ENCODE results near the gene DDO.

DDO gene

DNA sequence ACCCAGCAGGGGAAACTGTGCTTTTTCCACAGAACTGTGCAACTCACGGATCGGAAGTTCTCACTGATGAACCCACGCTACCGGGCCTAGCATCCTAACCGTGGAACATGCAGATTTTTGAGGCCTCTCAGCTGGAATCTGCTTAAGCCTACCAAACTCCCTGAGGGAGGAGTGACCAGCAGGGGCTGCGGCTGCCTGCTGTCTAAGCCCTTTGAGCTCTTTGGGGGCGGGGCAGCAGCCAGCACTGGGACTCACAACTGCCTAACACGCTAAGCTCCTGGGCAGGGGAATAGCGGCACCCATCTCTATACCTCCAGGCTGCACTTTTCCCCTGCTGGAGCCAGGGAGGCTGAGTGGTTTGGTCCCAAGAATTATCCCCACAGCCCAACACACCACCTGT lies 36.8 kb downstream of the DDO start:
- no peak overlapping the region for H3K4me3 Mint-ChIP-seq
- TF ChIP-seq, protein P1, sequence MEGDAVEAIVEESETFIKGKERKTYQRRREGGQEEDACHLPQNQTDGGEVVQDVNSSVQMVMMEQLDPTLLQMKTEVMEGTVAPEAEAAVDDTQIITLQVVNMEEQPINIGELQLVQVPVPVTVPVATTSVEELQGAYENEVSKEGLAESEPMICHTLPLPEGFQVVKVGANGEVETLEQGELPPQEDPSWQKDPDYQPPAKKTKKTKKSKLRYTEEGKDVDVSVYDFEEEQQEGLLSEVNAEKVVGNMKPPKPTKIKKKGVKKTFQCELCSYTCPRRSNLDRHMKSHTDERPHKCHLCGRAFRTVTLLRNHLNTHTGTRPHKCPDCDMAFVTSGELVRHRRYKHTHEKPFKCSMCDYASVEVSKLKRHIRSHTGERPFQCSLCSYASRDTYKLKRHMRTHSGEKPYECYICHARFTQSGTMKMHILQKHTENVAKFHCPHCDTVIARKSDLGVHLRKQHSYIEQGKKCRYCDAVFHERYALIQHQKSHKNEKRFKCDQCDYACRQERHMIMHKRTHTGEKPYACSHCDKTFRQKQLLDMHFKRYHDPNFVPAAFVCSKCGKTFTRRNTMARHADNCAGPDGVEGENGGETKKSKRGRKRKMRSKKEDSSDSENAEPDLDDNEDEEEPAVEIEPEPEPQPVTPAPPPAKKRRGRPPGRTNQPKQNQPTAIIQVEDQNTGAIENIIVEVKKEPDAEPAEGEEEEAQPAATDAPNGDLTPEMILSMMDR (IDR thresholded peaks at IDR 0.05): no peak
- H3K27ac Mint-ChIP-seq: no peak overlapping the region
- H3K36me3 Mint-ChIP-seq (ENCODE audit: low read depth): no peaks in the 10 kb centered on the region
- peak; percentile 47 for DNase-seq
- peaks cover 6% of the 10 kb centered on the region for H3K27me3 Mint-ChIP-seq (ENCODE audit: low read depth, poor library complexity)
- peaks cover 36% of the 10 kb centered on the region for H3K9me3 Mint-ChIP-seq
- peaks cover 6% of the 10 kb centered on the region for H3K4me1 Mint-ChIP-seq

DNA sequence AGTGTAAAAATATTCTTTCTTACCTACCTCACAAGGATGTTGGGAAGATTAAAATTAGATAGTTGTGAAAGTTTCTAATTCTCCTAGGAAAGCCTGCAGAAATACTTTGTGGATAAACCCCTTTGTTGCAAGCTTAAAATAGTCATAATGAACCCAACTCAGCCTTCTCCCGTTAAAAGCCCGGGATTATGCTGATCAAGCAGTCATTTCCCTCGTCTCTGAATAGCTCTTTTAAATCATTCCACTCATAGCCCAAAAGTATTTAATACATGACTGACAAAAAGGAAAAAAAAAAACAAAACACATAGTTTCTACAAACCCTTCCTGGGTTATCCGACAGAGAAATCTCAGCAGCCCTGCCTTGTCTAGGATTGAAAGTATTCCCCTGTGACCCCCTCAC lies 46.3 kb downstream of the DDO start:
- Mint-ChIP-seq H3K4me3 (no peak overlapping the region), H3K36me3 (ENCODE audit: low read depth) (no peaks in the 10 kb centered on the region), H3K9me3 (peaks cover 4% of the 10 kb centered on the region), H3K27me3 (ENCODE audit: low read depth, poor library complexity) (peaks cover 2% of the 10 kb centered on the region), H3K27ac (no peak overlapping the region), H3K4me1 (peaks cover 11% of the 10 kb centered on the region)
- no peak for DNase-seq
- TF ChIP-seq, protein P1 (IDR thresholded peaks at IDR 0.05): no peak

DNA sequence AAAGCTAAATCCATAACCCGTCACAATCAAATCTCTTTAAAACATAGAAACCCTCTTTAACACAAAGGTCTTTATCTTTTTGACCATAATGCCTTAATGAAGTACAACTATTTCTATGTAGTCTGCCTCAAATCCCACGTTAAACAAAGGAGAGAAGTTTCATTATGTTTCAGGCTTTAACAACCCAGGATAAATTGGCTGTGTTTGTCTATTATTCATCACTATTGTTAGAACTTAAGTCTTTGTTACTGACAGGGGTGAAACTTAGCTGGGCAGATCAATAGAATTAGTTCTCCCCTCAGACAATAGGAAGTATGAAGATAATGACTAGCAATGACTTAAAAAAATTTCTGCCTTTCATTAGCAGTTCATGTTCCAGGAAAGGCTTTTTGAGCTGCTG lies 47.1 kb downstream of the DDO start:
- Mint-ChIP-seq H3K27me3 (ENCODE audit: low read depth, poor library complexity) (peaks cover 2% of the 10 kb centered on the region), H3K4me1 (peaks cover 11% of the 10 kb centered on the region), H3K27ac (no peak overlapping the region), H3K9me3 (peaks cover 4% of the 10 kb centered on the region), H3K4me3 (no peak overlapping the region), H3K36me3 (ENCODE audit: low read depth) (no peaks in the 10 kb centered on the region)
- TF ChIP-seq, protein P1 (IDR thresholded peaks at IDR 0.05): no peak
- DNase-seq: no peak

GRCh38 chr6:110367825-110368224 lies 47.5 kb downstream of the DDO start:
- H3K27ac Mint-ChIP-seq: no peak overlapping the region
- DNase-seq: no peak
- peaks cover 11% of the 10 kb centered on the region for H3K4me1 Mint-ChIP-seq
- H3K27me3 Mint-ChIP-seq (ENCODE audit: low read depth, poor library complexity): peaks cover 1% of the 10 kb centered on the region
- no peaks in the 10 kb centered on the region for H3K36me3 Mint-ChIP-seq (ENCODE audit: low read depth)
- H3K9me3 Mint-ChIP-seq: peaks cover 5% of the 10 kb centered on the region
- TF ChIP-seq, protein P1 (IDR thresholded peaks at IDR 0.05): no peak
- H3K4me3 Mint-ChIP-seq: no peak overlapping the region

DNA sequence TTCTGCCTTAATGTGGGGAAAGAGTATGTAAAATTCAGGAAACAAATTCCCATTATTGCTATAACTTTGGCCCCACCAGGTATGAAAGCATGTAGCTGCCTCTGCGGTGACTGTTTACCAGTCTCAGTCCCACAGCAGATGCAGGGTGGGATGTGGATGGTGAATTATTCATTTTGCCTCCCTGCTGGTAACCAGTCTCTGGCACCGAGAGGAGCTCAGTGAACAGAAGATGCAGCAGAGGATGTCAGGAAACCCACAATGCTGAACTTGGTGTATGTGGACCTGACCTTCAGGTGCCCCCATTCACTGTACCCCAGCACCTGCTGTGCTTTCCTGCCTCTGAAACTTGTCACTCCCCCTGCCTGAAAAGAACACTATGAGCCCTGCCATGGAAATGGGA lies 48.4 kb downstream of the DDO start:
- H3K36me3 Mint-ChIP-seq (ENCODE audit: low read depth): no peaks in the 10 kb centered on the region
- H3K27me3 Mint-ChIP-seq (ENCODE audit: low read depth, poor library complexity): no peaks in the 10 kb centered on the region
- no peak overlapping the region for H3K27ac Mint-ChIP-seq
- peaks cover 11% of the 10 kb centered on the region for H3K4me1 Mint-ChIP-seq
- TF ChIP-seq, protein P1 (IDR thresholded peaks at IDR 0.05): no peak
- no peak overlapping the region for H3K4me3 Mint-ChIP-seq
- DNase-seq: no peak
- peaks cover 12% of the 10 kb centered on the region for H3K9me3 Mint-ChIP-seq

DNA sequence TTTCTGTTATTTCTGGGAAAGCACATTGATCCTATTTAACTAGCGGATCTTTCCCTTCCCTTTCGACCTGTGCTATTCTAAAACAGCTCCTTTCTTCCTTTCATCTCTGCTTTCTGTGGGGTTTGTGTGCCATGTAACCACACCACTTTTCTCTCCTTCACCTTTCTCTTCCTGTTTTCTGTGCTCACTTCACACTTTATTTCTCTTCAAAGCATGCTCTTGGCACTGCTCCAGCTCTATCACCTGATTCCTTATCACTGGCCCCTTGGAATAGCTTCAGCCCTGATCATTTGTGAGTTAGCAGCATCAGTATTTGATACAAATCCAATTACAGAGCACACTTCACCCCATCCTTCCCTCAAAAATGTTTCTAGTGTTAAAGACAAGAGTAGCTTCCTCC lies 49.1 kb downstream of the DDO start:
- Mint-ChIP-seq H3K9me3 (peaks cover 17% of the 10 kb centered on the region), H3K27me3 (ENCODE audit: low read depth, poor library complexity) (no peaks in the 10 kb centered on the region), H3K27ac (no peak overlapping the region), H3K4me3 (no peak overlapping the region), H3K36me3 (ENCODE audit: low read depth) (peaks cover 5% of the 10 kb centered on the region), H3K4me1 (peaks cover 11% of the 10 kb centered on the region)
- TF ChIP-seq, protein P1 (IDR thresholded peaks at IDR 0.05): no peak
- DNase-seq: no peak

Measured in nephron progenitor cell (in vitro differentiated cells).